CD14-positive monocyte (primary cell): ENCODE data around the gene ENTREP1. TPM values are rescaled to one million over a fixed set of nuclear protein-coding genes. Genes with fewer than 3 reads are reported as not detected.
A peak's percentile ranks its signal among the peaks of the same experiment; 100 is the strongest.

Experiments
- DNase-seq, 3 donors: peaks; one replicate each; pipeline ENCODE4 v3.0.0-alpha.2; 2011 to 2022
- H2AFZ ChIP-seq: 2 replicates; pipeline ENCODE4 v1.6.0; 2012; ENCODE audit warnings: mild to moderate bottlenecking, low read depth, low read length, inconsistent platforms; ENCODE audit not compliant: insufficient read depth, poor library complexity, severe bottlenecking
- H3K27ac ChIP-seq, 2 donors: 1 replicate in 1 of 2; 2 replicates in 1 of 2; pipeline ENCODE4 v1.5.1; 2012 to 2013; ENCODE audit warnings: low read length in 2 of 2, control low read depth in 1 of 2, inconsistent platforms in 1 of 2, low read depth in 1 of 2, mild to moderate bottlenecking in 1 of 2
- H3K27me3 ChIP-seq, 2 donors: one replicate each; pipeline versions ENCODE4 v1.6.0 to v1.6.1; 2011 to 2013; ENCODE audit warnings: low read length in 2 of 2; ENCODE audit not compliant: control insufficient read depth in 2 of 2, insufficient read depth in 2 of 2
- H3K36me3 ChIP-seq, 2 donors: replicated peaks in 1 of 2; 1 replicate in 1 of 2; 2 replicates in 1 of 2; pipeline versions ENCODE4 v1.5.1 to v1.6.1; 2012 to 2013; ENCODE audit warnings: low read length in 2 of 2, control low read depth in 1 of 2, inconsistent platforms in 1 of 2, mild to moderate bottlenecking in 1 of 2; ENCODE audit not compliant: insufficient read depth in 2 of 2, control insufficient read depth in 1 of 2
- H3K4me1 ChIP-seq, 2 donors: 1 replicate in 1 of 2; 2 replicates in 1 of 2; pipeline versions ENCODE4 v1.5.1 to v1.6.1; 2012 to 2013; ENCODE audit warnings: low read length in 2 of 2, control low read depth in 1 of 2, inconsistent platforms in 1 of 2, mild to moderate bottlenecking in 1 of 2, moderate library complexity in 1 of 2; ENCODE audit not compliant: insufficient read depth in 2 of 2, control insufficient read depth in 1 of 2
- H3K4me2 ChIP-seq: replicated peaks from 2 replicates; pipeline ENCODE3; 2012; ENCODE audit warnings: low read length, moderate library complexity, mild to moderate bottlenecking; ENCODE audit not compliant: poor library complexity, severe bottlenecking; ENCODE audit errors: extremely low read depth
- H3K4me3 ChIP-seq, 3 experiments: fragments of 200-600 bp in 1 of 3; sonication (generic) in 1 of 3; replicated peaks in 1 of 3; 1 replicate in 2 of 3; 2 replicates in 1 of 3; pipeline ENCODE4 v1.5.1; 2011 to 2013; ENCODE audit warnings: low read length in 3 of 3, mild to moderate bottlenecking in 3 of 3, control low read depth in 2 of 3, low read depth in 2 of 3, inconsistent platforms in 1 of 3, moderate library complexity in 1 of 3
- H3K79me2 ChIP-seq: 2 replicates; pipeline ENCODE4 v1.6.0; 2012; ENCODE audit warnings: mild to moderate bottlenecking, control low read depth, inconsistent platforms, low read length, moderate library complexity; ENCODE audit not compliant: insufficient read depth
- H3K9ac ChIP-seq: 2 replicates; pipeline ENCODE4 v1.6.0; 2017; ENCODE audit warnings: low read length, mild to moderate bottlenecking; ENCODE audit not compliant: insufficient read depth, poor library complexity, severe bottlenecking
- H3K9me3 ChIP-seq, 2 donors: replicated peaks in 1 of 2; 1 replicate in 1 of 2; 2 replicates in 1 of 2; pipeline versions ENCODE4 v1.5.1 to v1.6.1; 2012 to 2013; ENCODE audit warnings: low read length in 2 of 2, control low read depth in 1 of 2; ENCODE audit not compliant: control insufficient read depth in 1 of 2, insufficient read depth in 1 of 2
- H4K20me1 ChIP-seq: 2 replicates; pipeline ENCODE4 v1.6.0; 2012; ENCODE audit warnings: mild to moderate bottlenecking, low read length, control low read depth, moderate library complexity; ENCODE audit not compliant: insufficient read depth
- H3K27ac Mint-ChIP-seq, 7 donors: one replicate each; pipeline ENCODE4 v1.8.0; 2020; ENCODE audit warnings: mild to moderate bottlenecking in 7 of 7, mixed read lengths in 7 of 7, moderate library complexity in 6 of 7, inconsistent platforms in 2 of 7
- H3K27me3 Mint-ChIP-seq, 3 donors: one replicate each; pipeline ENCODE4 v1.8.0; 2021 to 2022; ENCODE audit warnings: low read depth in 3 of 3, mild to moderate bottlenecking in 3 of 3, mixed read lengths in 3 of 3, moderate library complexity in 3 of 3, inconsistent platforms in 1 of 3
- H3K36me3 Mint-ChIP-seq, 2 donors: one replicate each; pipeline ENCODE4 v1.8.0; 2020; ENCODE audit warnings: mixed read lengths in 2 of 2, inconsistent platforms in 1 of 2, mild to moderate bottlenecking in 1 of 2
- H3K4me1 Mint-ChIP-seq: one replicate; pipeline ENCODE4 v1.8.0; 2020; ENCODE audit warnings: mild to moderate bottlenecking, mixed read lengths
- H3K4me3 Mint-ChIP-seq, 2 donors: one replicate each; pipeline ENCODE4 v1.8.0; 2020; ENCODE audit warnings: mild to moderate bottlenecking in 2 of 2, mixed read lengths in 2 of 2, moderate library complexity in 1 of 2
- H3K9me3 Mint-ChIP-seq, 7 donors: one replicate each; pipeline ENCODE4 v1.8.0; 2020 to 2022; ENCODE audit warnings: mixed read lengths in 7 of 7, mild to moderate bottlenecking in 6 of 7, moderate library complexity in 6 of 7, inconsistent platforms in 2 of 7
- WGBS: methylation state at CpG from one replicate; pipeline ENCODE4 v1.1.5; 2013; ENCODE audit warnings: missing lambda C conversion rate; ENCODE audit not compliant: insufficient coverage; 5-methylcytosine and 5-hydroxymethylcytosine counted together
- intact Hi-C, 2 donors: fragments of 100-400 bp; cut with micrococcal nuclease; formaldehyde crosslinking; loops; one replicate each; pipeline versions ENCODE4 v1.15.0 to v1.15.1; 2023
- polyA plus RNA-seq, 3 donors: library from polyadenylated mRNA; depleted of rRNA in 1 of 3; unstranded in 2 of 3; stranded (reverse) in 1 of 3; fragments of 300-500 nt in 2 of 3; fragments of >200 nt in 1 of 3; fragmentation: Illumina TruSeq in 2 of 3; gene quantifications; 1 replicate in 2 of 3; 2 replicates in 1 of 3; pipeline ENCODE4 v1.2.3, GENCODE V29; 2012 to 2021
- TF ChIP-seq, protein P1 (sequence below): fragments of 200-600 bp; IDR thresholded peaks from one replicate; pipeline ENCODE4 v1.8.0; 2022; ENCODE audit warnings: antibody characterized with exemption, mild to moderate bottlenecking

Gene ENTREP1
- polyA plus RNA-seq, 3 donors: not detected

DNA sequence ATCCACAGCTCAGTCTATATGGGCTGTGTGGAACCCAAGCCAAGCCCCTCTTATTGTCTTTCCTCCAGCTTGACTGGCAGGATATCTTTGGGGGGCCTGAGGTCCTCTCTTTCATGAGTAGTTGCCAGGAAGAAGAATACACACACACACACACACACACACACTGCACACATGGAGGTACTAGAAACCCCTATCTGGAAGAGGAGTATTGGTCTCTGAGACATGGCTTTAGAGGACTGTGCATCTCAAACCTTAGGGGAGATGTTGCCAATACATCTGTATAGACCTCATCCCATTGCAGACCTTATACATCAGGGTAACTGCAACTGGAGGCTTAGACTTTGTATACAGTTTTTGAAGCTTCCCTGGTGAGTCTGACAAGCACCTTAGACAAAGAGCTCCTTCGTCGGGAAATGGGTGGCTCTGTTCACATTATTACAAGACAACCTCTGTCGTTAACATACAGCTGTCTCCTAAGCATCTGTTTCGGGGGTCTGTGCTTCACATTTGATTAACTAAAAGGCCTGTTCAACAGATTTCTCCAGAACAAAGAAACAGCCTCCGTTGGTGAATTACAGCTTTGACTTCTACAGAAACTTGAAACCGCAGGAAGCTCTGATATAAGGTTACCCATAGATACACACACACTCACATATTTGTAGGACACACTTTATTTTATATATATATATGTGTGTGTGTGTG is 5.5 kb upstream of the ENTREP1 start:
- H3K36me3 Mint-ChIP-seq: no peaks in the 10 kb centered on the region
- DNase-seq: no peak
- H3K27me3 Mint-ChIP-seq: peaks cover 26 to 38% (median 31%) of the 10 kb centered on the region in 3 donors
- intact Hi-C loops: no loop called here
- Histone ChIP-seq H4K20me1 (no peaks in the 10 kb centered on the region), H3K4me1 (no peaks in the 10 kb centered on the region), H3K27me3 (peaks cover 23 to 26% of the 10 kb centered on the region in 2 donors), H3K27ac (no peak overlapping the region), H3K4me3 (no peak overlapping the region), H3K79me2 (no peaks in the 10 kb centered on the region), H3K36me3 (no peaks in the 10 kb centered on the region), H3K9ac (no peak overlapping the region), H3K4me2 (no peak overlapping the region), H2AFZ (no peak overlapping the region), H3K9me3 (peaks cover 0 to 2% of the 10 kb centered on the region in 2 donors)
- H3K9me3 Mint-ChIP-seq: peaks cover 1 to 11% (median 3%) of the 10 kb centered on the region in 7 donors
- no peak overlapping the region for H3K4me3 Mint-ChIP-seq
- peaks cover under 1% of the 10 kb centered on the region for H3K4me1 Mint-ChIP-seq
- 93% methylated on average over 2 of the region's 6 CpGs for WGBS
- TF ChIP-seq, protein P1, sequence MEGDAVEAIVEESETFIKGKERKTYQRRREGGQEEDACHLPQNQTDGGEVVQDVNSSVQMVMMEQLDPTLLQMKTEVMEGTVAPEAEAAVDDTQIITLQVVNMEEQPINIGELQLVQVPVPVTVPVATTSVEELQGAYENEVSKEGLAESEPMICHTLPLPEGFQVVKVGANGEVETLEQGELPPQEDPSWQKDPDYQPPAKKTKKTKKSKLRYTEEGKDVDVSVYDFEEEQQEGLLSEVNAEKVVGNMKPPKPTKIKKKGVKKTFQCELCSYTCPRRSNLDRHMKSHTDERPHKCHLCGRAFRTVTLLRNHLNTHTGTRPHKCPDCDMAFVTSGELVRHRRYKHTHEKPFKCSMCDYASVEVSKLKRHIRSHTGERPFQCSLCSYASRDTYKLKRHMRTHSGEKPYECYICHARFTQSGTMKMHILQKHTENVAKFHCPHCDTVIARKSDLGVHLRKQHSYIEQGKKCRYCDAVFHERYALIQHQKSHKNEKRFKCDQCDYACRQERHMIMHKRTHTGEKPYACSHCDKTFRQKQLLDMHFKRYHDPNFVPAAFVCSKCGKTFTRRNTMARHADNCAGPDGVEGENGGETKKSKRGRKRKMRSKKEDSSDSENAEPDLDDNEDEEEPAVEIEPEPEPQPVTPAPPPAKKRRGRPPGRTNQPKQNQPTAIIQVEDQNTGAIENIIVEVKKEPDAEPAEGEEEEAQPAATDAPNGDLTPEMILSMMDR: no peak
- H3K27ac Mint-ChIP-seq: no peak overlapping the region

DNA sequence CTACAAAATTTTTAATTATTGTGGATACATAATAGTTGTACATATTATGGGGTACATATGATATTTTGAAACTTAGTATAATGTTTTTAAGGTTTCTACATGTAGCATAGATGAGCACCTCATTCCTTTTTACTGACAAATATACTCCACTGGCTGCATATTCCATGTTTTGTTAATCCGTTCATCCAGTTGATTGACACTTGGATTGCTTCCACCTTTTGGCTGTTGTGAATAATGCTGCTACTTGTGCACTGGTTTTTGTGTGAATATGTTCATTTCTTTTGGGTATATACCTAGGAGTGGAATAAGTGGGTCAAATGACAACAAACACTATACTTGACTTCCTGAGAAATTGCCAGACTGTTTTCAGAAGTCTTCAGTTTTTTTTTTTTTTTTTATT is 2.8 kb upstream of the ENTREP1 start:
- intact Hi-C loops: no loop called here
- Histone ChIP-seq H3K79me2 (no peaks in the 10 kb centered on the region), H2AFZ (no peak overlapping the region), H3K4me3 (no peak overlapping the region), H3K9me3 (peaks cover 0 to 9% of the 10 kb centered on the region in 2 donors), H3K4me2 (no peak overlapping the region), H3K36me3 (no peaks in the 10 kb centered on the region), H4K20me1 (no peaks in the 10 kb centered on the region), H3K9ac (no peak overlapping the region), H3K27me3 (peaks cover 46 to 49% of the 10 kb centered on the region in 2 donors), H3K27ac (no peak overlapping the region), H3K4me1 (no peaks in the 10 kb centered on the region)
- WGBS: no CpG with 5 or more reads among the region's 1 CpG
- H3K27me3 Mint-ChIP-seq: peaks cover 46 to 64% (median 49%) of the 10 kb centered on the region in 3 donors
- peaks cover 0 to 19% (median 5%) of the 10 kb centered on the region in 7 donors for H3K9me3 Mint-ChIP-seq
- peaks cover 9% of the 10 kb centered on the region for H3K4me1 Mint-ChIP-seq
- no peak for DNase-seq
- peak overlapping the region in 1 of 2 donors; percentile 18 for H3K4me3 Mint-ChIP-seq
- H3K27ac Mint-ChIP-seq: no peak overlapping the region
- TF ChIP-seq, protein P1: no peak
- no peaks in the 10 kb centered on the region for H3K36me3 Mint-ChIP-seq
